Fibroblast of lung (primary cell): ENCODE measurements around the gene MEGF6. TPM values are rescaled to one million over a fixed set of nuclear protein-coding genes. Genes with fewer than 3 reads are reported as not detected.

ENCODE experiments used
- DNase-seq, 2 donors: peaks; one replicate each; pipeline versions ENCODE4 v3.0.0 to v3.0.0-alpha.2; 2010; ENCODE audit warnings: low read depth in 2 of 2
- H2AFZ ChIP-seq: 2 replicates; pipeline ENCODE4 v1.5.1; 2012; ENCODE audit warnings: low read length, control low read depth, inconsistent platforms
- H3K27ac ChIP-seq: 2 replicates; pipeline ENCODE4 v1.5.1; 2011; ENCODE audit warnings: low read length, control low read depth; ENCODE audit not compliant: insufficient read depth
- H3K27me3 ChIP-seq: 2 replicates; pipeline ENCODE4 v1.5.1; 2011; ENCODE audit warnings: mild to moderate bottlenecking, low read length; ENCODE audit not compliant: control insufficient read depth, insufficient read depth
- H3K36me3 ChIP-seq: 2 replicates; pipeline ENCODE4 v1.5.1; 2011; ENCODE audit warnings: low read length; ENCODE audit not compliant: control insufficient read depth, insufficient read depth
- H3K4me1 ChIP-seq: 2 replicates; pipeline ENCODE4 v1.5.1; 2011; ENCODE audit warnings: low read length; ENCODE audit not compliant: control insufficient read depth, insufficient read depth; ENCODE audit errors: extremely low read depth
- H3K4me2 ChIP-seq: 2 replicates; pipeline ENCODE4 v1.5.1; 2011; ENCODE audit warnings: low read length, control low read depth; ENCODE audit not compliant: insufficient read depth; ENCODE audit errors: extremely low read depth
- H3K4me3 ChIP-seq, 4 experiments: fragments of 200-600 bp in 1 of 4; sonication (generic) in 1 of 4; replicated peaks in 1 of 4; 2 replicates each; pipeline ENCODE4 v1.5.1; 2011 to 2016; ENCODE audit warnings: low read length in 4 of 4, low read depth in 3 of 4, mild to moderate bottlenecking in 3 of 4, control low read depth in 2 of 4, inconsistent platforms in 1 of 4, mixed read lengths in 1 of 4; ENCODE audit not compliant: insufficient read depth in 1 of 4; ENCODE audit errors: control extremely low read depth in 1 of 4
- H3K79me2 ChIP-seq: 2 replicates; pipeline ENCODE4 v1.5.1; 2012; ENCODE audit warnings: mild to moderate bottlenecking, low read length, inconsistent platforms; ENCODE audit not compliant: control insufficient read depth, insufficient read depth
- H3K9ac ChIP-seq: 2 replicates; pipeline ENCODE4 v1.5.1; 2011; ENCODE audit warnings: mild to moderate bottlenecking, low read length, control low read depth; ENCODE audit not compliant: insufficient read depth
- H3K9me3 ChIP-seq: 2 replicates; pipeline ENCODE4 v1.5.1; 2012; ENCODE audit warnings: low read depth, low read length; ENCODE audit not compliant: control insufficient read depth, insufficient read depth
- H4K20me1 ChIP-seq: 2 replicates; pipeline ENCODE4 v1.5.1; 2011; ENCODE audit warnings: low read length; ENCODE audit not compliant: control insufficient read depth, insufficient read depth; ENCODE audit errors: extremely low read depth
- CTCF ChIP-seq, 2 donors: IDR thresholded peaks in 1 of 2; conservative IDR thresholded peaks in 1 of 2; 1 replicate in 1 of 2; 2 replicates in 1 of 2; pipeline ENCODE4 v1.5.1; 2011 to 2012; ENCODE audit warnings: low read length in 2 of 2, control low read depth in 1 of 2, inconsistent platforms in 1 of 2, low read depth in 1 of 2, mild to moderate bottlenecking in 1 of 2
- EZH2 ChIP-seq: IDR thresholded peaks from 2 replicates; pipeline ENCODE4 v1.5.1; 2012; ENCODE audit warnings: low read length, control low read depth, mild to moderate bottlenecking; ENCODE audit errors: missing control alignments
- polyA plus RNA-seq, 2 donors: library from polyadenylated mRNA; depleted of rRNA in 1 of 2; stranded (reverse) in 1 of 2; unstranded in 1 of 2; fragments of >200 nt; gene quantifications; 2 replicates each; pipeline ENCODE4 v1.2.1, GENCODE V29; 2011 to 2012; ENCODE audit warnings: missing spikeins in 1 of 2
- total RNA-seq: library from RNA; depleted of rRNA; stranded (reverse); fragments of >200 nt; gene quantifications from 2 replicates; pipeline ENCODE4 v1.2.1, GENCODE V29; 2014

MEGF6 gene
- total and polyA plus RNA-seq, 2 donors (not counting 1 experiment from before 2014, with no cell fraction given), result 1.6 to 11.6 TPM

DNA sequence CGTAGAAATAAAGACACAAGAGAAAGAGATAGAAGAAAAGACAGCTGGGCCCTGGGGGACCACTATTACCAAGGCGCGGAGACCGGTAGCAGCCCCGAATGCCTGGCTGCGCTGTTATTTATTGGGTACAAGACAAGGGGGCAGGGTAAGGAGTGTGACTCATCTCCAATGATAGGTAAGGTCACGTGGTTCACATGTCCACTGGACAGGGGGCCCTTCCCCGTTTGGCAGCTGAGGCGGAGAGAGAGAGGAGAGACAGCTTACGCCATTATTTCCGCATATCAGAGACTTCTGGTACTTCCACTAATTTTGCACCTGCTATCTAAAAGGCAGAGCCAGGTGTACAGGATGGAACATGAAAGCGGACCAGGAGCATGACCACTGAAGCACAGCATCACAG is 9.4 kb upstream of the MEGF6 start:
- no peak for DNase-seq
- no peak overlapping the region for H3K4me3 ChIP-seq
- no peaks in the 10 kb centered on the region for H3K27me3 ChIP-seq
- H3K36me3 ChIP-seq, result no peaks in the 10 kb centered on the region
- H3K27ac ChIP-seq, result no peak overlapping the region
- H3K79me2 ChIP-seq, result peaks cover 5% of the 10 kb centered on the region
- no peak overlapping the region for H3K9ac ChIP-seq
- H4K20me1 ChIP-seq, result no peaks in the 10 kb centered on the region
- H3K4me1 ChIP-seq, result peaks cover 4% of the 10 kb centered on the region
- no peak for TF ChIP-seq EZH2
- TF ChIP-seq CTCF (conservative IDR thresholded peaks at IDR 0.05 in 1 of 2, IDR thresholded peaks at IDR 0.05 in 1 of 2; ENCODE audit: low read depth in 1 of 2, low read length in 2 of 2), result no peak
- H2AFZ ChIP-seq, result no peak overlapping the region
- H3K4me2 ChIP-seq, result no peak overlapping the region
- H3K9me3 ChIP-seq, result no peaks in the 10 kb centered on the region

- H3K36me3 ChIP-seq, result no peaks in the 10 kb centered on the region
- no peak overlapping the region for H3K4me2 ChIP-seq
- DNase-seq, result peak; percentile 67 to 79
- H3K9me3 ChIP-seq, result no peaks in the 10 kb centered on the region
- TF ChIP-seq CTCF (conservative IDR thresholded peaks at IDR 0.05 in 1 of 2, IDR thresholded peaks at IDR 0.05 in 1 of 2; ENCODE audit: low read depth in 1 of 2, low read length in 2 of 2) (peak; percentile 80 to 90), EZH2 (no peak)
- H3K4me3 ChIP-seq, result no peak overlapping the region
- H3K27me3 ChIP-seq, result no peaks in the 10 kb centered on the region
- H4K20me1 ChIP-seq, result no peaks in the 10 kb centered on the region
- H3K79me2 ChIP-seq, result no peaks in the 10 kb centered on the region
- H3K9ac ChIP-seq, result no peak overlapping the region
- peaks cover 4% of the 10 kb centered on the region for H3K4me1 ChIP-seq
- H3K27ac ChIP-seq, result no peak overlapping the region
- no peak overlapping the region for H2AFZ ChIP-seq
These were observed 7.8 kb upstream of the MEGF6 start for GRCh38 chr1:3618881-3619671.

GRCh38 chr1:3618531-3618880 is 7.2 kb upstream of the MEGF6 start:
- H2AFZ ChIP-seq, result no peak overlapping the region

More at GRCh38 chr1:3618531-3618880, 7.2 kb upstream of the MEGF6 start:
- Histone ChIP-seq H3K27ac (no peak overlapping the region), H3K79me2 (no peaks in the 10 kb centered on the region), H3K27me3 (no peaks in the 10 kb centered on the region), H3K9ac (no peak overlapping the region), H3K9me3 (no peaks in the 10 kb centered on the region), H4K20me1 (no peaks in the 10 kb centered on the region), H3K36me3 (no peaks in the 10 kb centered on the region), H3K4me2 (no peak overlapping the region), H3K4me3 (no peak overlapping the region), H3K4me1 (peaks cover 4% of the 10 kb centered on the region)
- TF ChIP-seq CTCF (conservative IDR thresholded peaks at IDR 0.05 in 1 of 2, IDR thresholded peaks at IDR 0.05 in 1 of 2; ENCODE audit: low read depth in 1 of 2, low read length in 2 of 2), result no peak
- TF ChIP-seq EZH2, result no peak
- DNase-seq, result no peak
